GM21786 (cell line): ENCODE measurements around the gene CEACAM8.
"Not testable (repeated sequence)": the region's sequence is repeated elsewhere in the genome, so short reads cannot be mapped to it uniquely, and the experiment has no call there.

ENCODE experiments used
- ATAC-seq: cut with Tn5 transposase; IDR thresholded peaks from one replicate; pipeline ENCODE4 v1.9.1; 2021; ENCODE audit not compliant: unreplicated experiment

CEACAM8 gene

DNA sequence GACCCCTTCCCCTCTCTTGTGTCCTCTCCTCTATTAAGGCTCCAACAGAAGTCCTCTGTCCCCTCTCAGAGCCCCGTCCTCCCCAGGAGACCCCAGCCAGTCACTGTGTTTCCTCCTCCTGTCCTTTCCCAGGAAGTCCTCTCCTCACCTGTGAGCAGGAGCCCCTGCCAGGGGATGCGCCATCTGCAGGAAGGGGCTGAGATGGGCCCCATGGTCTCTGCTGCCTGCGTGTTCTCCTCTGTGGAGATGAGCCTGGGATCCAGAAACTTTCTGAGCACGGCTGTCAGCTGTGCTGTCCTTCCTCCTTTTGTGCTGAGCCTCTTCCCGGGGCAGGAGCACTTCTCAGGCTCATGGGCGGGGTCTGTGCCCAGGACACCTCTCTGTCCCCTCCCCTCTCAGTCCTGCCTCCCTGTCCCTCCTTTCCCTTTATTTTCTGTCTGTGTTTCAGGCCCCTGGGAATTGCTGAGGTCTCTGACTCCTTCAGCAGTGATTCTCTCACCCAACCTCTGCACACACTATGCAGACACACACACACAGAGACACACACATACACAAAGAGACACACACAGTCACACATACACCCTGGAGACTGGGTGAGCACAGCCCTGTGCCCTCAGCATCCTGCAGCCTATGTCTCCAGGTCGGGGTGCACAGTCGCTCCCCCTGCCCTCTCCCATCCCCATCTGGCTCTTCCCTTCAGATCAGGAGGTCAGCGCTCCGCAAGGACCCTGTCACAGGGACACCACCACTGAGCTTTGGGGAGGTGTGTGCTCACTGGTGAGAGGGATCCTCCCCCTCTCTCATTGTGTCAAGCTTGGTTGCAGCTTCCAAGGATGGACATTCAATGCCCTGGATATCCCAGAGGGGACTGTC lies at the start of gene CEACAM8:
Gene CEACAM8, minus strand, starts transcription at position 308 of the 873 bp plus-strand sequence. Its CDS starts 96 bp downstream, at position 212.
- no peak for ATAC-seq

DNA sequence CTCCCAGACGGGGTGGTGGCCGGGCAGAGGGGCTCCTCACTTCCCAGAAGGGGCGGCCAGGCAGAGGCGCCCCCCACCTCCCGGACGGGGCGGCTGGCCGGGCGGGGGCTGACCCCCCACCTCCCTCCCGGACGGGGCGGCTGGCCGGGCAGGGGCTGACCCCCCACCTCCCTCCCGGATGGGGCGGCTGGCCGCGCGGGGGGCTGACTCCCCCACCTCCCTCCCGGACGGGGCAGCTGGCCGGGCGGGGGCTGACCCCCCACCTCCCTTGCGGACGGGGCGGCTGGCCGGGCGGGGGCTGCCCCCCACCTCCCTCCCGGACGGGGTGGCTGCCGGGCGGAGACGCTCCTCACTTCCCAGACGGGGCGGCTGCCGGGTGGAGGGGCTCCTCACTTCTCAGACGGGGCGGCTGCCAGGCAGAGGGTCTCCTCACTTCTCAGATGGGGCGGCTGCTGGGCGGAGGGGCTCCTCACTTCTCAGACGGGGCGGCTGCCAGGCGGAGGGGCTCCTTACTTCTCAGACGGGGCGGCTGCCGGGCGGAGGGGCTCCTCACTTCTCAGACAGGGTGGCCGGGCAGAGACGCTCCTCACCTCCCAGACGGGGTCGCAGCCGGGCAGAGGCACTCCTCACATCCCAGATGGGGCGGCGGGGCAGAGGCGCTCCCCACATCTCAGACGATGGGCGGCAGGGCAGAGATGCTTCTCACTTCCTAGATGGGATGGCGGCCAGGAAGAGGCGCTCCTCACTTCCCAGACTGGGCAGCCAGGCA lies 44.8 kb upstream of the CEACAM8 start:
- not testable (repeated sequence) for ATAC-seq

DNA sequence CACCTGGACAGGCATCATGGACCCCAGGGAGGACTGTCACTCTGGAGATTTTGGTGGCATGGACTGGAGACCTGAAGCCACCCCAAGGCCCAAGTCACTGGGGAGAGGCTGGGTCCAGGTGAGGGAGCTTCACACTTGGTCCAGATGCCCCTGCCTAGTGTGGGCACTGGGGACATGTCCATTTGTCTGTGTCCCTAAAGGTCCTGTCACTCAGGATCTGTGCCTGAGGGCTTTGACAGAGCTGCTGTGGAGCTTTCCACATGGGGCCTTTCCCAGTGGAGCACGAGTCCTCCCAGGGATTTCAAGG lies 40.5 kb upstream of the CEACAM8 start:
- ATAC-seq = no peak

DNA sequence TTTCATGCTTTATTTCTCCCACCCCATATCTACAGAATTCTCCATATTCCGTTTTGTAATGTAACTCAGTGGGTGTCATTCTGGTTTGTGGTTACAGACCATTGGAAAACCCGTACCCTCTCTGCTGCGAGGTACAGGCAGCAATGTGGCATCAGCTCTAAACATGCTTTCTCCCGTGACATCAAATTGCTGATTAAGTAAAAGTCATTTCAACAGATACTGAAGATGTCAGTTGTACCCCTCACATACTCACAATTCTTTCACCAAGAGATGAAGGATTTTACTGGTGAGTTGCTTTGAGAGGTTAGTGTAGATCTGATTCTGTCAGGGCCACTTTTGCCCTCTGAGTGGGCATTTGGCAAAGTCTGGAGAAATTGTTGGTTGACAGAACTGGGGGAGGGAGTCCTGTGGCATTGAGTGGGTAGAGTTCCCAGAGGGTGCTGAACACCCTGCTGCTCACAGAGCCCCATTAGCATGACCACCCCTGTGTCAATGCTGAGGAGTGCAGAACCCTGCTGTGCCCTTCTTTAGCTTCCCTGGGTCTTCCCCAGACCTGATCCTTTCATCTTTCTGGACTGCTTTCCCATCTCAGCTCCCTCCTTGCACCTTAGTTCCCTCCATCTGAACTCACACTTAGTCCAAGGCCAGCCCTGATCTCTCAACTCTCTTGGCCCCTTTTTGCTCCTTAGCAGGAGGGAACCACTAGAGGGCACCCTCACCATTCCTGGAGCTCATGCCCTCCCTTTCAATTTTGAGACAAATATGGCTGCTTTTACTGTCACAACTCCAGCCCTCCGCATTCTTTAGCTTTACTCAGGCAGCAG lies 39.9 kb upstream of the CEACAM8 start:
- ATAC-seq = no peak

DNA sequence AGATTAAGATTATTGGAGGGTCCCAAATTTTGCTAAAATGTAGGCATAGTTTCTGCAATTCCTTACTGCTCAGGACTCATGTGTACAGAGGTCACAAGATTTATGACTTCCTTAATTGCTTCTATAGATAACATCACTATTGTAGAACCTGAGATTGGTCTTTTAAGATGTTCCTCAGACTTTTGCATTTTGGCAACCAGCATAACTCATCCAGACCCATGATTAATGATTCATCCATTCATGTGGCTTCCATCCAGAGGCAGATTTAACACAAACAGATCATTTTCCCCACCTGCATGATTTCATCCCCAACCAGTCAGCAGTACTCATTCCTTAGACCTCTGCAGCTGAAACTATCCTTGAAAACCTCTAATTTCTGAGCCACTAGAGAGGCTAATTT lies 34.5 kb upstream of the CEACAM8 start:
- ATAC-seq = no peak

DNA sequence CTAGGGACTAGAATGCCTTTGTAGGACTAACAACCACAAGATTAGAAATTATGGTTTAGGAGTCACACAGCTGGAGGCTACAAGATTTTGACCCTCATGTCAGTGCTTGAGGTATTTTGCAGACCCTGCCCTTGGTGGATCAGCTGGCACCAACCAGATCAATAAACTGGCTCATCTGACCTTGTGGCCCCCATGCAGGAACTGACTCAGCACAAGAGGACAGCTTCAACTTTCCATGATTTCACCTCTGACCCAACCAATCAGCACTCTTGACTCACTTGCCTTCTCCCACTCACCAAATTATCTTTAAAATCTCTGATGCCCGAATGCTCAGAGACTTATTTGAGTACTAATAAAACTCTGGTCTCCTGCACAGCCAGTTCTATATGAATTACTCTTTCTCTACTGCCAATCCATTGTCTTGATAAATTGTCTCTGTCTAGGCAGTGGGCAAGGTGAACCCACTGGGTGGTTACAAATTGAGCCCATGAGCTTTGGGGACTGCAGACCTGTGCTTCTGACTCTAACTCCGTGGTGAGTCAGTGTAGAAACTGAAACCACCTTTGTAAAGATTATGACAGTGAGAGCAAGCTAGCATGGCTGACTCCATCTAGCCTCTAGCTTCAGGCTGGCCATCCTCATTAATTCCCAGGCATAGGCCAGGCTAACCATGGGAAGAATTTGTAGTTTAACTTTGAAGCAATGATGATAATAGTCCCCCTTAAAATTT lies 33.9 kb upstream of the CEACAM8 start:
- no peak for ATAC-seq

DNA sequence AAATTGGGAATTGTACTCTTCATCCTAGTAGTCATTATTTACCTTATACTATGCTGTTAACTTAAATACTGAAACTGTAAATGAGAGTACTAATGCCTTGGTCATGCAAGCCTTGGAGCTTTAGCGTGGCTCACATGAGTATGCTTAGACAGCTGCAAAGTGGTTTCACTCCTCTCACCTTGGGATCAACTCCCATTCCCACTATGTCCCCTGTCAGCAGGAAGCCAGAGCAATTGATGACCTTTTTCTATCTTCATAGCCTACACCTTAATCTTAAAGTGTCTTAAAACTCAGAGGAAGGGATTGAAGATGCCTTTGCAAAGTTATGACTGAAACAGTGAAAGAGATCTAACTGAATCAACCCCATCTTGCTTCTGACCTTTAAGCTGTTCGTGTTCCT lies 33.2 kb upstream of the CEACAM8 start:
- ATAC-seq = no peak

DNA sequence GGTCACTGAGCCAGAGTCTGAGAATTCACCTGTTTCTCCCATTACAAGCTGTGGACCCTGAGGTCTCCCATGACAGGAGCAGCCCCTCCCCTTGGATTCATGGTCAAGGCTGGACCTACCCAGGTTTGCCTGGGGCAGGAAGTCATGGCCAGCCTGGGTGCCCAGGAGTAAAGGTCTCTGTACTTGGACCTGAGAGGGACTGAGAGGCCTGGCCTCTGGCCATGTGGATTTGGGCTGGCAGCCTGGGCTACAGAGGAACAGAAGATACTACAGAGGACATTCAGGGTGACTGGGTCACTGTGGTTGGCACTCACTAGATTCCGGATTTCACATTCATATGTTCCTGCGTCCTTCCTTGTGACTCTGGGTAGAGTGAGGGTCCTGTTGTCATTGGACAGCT lies 31.5 kb upstream of the CEACAM8 start:
- ATAC-seq = no peak

DNA sequence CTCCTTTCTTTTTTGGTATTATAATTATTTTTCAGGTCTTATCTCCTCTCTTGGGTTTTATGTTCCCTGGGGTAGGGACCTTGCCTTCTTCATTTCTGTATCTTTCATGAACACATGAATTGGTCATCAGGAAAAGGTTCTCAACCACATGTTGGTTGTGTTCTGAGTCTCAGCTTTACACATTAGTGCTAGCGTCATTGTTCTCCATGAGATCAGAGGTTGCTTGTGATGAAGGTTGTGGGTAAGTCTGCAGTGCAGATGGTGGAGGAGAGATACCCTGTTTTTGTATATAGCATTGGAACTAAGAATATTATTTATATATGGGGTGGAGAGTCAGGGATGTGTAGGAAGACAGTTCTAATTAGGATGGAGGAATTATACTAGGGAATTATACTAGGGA lies 24.5 kb upstream of the CEACAM8 start:
- no peak for ATAC-seq

DNA sequence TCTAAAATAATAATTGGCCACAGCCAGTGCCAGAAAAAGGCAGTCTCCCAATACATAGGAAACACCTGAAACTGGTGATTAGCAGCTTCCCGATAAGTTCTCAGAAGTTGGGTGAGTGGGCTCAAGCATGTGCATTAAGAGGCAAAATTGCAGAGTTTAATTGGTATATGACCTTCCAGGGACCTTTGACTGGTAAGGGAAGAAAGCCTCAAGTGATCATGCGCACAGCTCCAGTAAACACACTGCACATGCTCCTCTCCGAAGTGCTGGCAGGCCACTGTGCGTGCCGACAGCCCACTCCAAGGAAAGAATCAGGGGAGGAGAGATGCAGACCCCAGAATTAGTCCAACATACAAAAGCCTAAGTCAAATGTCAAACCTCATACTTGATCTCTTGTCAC lies 18.9 kb upstream of the CEACAM8 start:
- ATAC-seq = no peak

DNA sequence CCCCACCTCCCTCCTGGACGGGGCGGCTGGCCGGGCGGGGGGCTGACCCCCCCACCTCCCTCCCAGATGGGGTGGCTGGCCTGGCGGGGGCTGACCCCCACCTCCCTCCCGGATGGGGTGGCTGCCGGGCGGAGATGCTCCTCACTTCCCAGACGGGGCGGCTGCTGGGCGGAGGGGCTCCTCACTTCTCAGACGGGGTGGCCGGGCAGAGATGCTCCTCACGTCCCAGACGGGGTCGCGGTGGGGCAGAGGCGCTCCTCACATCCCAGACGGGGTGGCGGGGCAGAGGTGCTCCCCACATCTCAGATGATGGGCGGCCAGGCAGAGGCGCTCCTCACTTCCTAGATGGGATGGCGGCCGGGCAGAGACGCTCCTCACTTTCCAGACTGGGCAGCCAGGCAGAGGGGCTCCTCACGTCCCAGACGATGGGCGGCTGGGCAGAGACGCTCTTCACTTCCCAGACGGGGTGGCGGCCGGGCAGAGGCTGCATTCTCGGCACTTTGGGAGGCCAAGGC lies 15.7 kb upstream of the CEACAM8 start:
- not testable (repeated sequence) for ATAC-seq

DNA sequence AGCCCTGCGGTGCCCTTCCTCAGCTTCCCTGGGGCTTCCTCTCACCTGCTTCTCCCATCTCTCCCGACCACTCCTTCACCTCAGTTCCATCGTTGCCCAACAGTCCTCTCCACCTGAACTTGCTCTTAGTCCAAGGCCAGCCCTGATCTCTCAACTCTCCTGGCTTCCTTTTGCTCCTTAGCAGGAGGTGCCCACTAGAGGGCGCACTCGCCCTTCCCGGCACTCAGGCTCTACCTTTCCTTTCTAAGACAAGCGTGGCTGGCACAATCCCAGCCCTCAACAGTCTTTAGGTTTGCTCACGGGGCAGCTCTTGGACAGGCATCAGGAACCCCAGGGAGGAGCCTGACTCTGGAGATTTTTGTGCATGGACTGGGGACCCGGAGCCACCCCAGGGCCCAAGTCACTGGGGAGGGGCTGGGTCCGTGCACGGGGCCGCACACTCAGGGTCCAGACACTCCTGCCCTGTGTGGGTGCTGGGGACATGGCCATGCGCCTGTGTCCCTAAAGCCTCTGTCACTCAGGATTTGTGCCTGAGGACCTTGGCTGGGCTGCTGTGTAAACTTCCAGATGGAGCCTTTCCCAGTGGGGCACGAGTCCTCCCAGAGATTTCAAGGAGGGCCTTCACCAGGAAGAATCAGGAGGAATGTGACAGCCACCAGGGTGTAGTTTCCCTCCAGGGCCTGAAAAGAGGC lies 12.1 kb upstream of the CEACAM8 start:
- ATAC-seq = no peak

DNA sequence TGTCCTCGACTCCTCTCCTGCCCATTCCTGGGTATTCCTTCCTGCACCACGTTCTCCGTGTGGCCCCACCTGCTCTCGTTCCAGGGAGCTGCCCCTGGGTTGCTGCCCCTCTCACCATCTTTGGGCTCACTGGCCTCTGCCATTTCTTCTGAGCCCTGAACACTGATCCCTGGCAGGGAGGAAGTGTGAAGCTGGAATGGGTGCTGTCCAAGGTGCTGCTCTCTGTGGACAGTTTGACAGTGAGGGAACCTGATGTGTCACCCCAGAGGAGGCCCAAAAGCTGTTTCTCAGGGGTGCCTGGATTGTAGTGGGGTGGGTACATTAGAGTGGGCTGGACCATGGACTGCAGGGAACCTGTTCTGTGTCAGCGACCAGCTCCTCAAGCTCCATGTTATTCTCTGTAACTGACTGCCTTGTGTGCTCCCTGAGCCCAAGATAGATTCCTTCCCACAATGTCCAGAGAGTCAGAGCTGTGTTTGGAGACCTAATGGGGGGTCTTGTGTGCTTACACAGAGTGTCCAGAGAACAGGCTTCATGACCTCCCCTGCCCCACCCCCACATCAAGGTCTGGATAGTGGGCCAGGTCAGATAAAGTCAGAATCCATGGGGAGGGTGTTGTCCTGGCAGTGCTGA lies 7.2 kb upstream of the CEACAM8 start:
- no peak for ATAC-seq

DNA sequence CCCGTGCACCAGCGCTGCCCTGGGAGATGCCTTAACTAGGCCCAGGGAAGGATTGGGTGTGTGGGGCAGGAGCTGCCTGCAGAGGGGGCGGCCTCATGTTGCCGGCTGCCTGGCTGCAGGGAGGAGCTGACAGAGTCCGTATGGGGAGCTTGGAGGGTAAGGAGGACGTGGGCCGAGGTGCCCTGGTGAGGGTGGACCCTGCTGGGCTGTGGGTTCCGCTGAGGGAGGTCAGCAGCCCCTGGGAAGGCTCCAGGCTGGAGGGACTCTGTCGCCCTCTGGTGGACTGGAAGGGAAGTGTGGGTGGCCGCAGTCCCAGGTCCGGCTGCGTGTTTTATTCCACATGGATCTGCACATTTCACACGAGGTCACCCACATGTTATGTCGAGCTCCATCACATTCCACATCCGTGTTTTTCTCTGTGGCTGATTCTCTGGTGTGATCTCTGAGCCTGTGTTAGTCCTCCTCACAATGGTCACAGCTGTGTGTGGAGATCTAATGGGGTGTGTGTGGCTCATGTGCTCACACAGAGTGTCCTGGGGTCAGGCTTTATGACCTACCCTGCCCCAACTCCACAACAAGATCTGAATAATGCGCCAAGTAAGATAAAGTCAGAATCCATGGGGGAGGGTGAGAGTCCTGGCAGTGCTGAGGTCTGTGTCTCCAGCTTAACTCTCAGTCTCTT lies 1.8 kb upstream of the CEACAM8 start:
- ATAC-seq = no peak

DNA sequence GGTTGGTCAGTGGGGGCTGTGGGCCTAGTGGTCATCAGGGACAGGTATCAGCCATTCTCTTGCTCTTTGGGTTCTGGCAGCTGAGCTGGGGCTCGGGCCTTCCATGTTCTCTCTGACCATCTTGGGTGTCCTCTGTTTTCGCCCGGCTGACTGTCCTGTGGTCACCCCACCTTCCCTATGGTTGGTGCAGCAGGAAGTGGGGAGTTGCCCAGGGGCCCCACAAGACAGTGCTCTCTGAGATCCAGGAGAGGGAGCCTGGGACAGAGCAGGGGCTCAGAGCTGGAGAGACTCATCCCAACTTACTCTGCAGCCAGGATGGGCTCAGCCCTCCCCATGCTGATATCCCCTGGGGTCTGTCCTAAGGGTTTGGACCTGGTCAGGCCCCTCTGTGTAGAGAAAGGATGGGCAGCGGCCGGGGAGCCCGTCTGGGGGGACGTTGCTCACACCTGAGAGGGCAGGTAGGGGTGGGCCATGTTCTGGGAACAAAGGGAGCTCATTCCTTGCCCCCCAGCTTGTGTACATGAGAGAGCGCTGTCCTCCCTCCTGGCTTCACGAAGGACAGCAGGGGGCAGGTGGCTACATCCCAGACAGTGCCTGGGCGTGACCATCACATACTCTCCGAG lies 937 bp upstream of the CEACAM8 start:
- ATAC-seq = no peak

DNA sequence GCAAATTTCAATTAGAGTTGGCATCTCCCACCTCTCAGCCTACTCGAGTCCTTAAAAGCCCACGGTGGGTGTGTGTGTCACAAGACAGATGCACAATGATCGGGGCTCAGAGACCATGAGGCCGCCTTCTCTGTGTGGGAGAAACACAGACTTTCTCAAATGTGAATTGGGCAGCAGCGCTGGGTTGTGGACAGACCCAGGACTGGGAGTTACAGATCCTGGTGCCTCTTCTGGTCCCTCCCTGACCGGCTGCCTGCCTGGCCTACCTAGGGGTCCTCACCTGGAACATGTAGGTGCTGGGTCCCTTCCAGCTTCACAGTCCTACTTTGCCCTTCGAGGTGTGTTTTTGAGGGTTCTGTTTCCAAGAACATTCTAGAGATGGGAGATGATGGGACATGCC lies 4.9 kb downstream of the CEACAM8 start:
- ATAC-seq = no peak

DNA sequence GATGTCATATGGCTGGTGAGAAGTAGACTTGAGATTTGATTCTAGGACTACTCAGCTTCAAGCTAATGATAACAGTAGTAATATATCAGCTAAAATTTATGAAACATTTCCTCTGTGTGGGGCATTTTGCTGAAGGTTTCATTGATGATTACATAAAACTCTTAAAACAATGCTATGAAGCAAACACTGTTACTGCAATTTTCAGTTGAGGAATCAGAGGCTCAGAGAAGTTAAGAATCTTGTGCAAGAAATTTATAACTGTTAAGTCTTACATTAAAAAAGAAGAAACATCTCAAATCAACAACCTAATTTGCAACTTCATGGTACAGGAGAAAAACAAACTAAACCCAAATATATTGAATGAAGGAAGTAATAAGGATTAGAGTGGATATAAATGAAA lies 10.3 kb downstream of the CEACAM8 start:
- ATAC-seq = no peak

DNA sequence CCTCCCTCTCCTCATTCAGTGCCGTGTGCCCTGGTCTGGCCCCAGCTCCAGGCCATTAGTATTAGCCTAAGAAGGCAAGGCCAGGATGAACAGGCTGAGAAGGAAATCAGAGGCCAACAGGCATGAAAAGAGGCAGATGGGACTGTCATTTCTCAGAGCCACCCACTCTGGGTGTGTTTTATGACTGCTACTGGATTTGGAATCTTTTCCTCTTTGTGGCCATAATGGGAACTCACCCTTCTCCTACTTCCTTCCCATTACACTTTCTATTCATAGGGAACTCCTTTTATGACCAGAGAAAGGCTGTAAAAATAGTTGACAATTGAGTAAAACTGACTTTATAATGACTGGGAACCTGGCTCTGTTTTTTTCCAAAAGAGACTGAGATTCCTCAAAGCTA lies 17.7 kb downstream of the CEACAM8 start:
- ATAC-seq = no peak

DNA sequence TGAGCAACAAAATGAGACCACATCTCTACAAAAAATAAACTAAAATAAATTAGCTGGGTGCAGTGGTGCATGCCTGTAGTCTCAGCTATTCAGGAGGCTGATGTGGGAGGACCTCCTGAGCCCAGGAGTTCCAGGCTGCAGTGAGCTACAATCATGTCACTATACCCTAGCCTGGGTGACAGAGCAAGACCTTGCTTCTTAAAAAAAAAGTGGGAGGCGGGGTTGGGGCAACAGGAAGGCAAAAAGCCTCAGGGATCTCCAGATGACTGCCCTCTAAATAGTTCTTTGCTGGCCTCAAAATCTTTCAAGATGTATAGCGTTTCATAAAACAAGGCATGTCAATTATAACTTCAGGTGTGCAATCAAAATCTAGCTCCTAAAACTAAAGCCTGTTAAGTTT lies 18.5 kb downstream of the CEACAM8 start:
- no peak for ATAC-seq
